Activated CD4-positive, alpha-beta T cell treated with anti-CD3 and anti-CD28 coated beads, Interleukin-10, Interleukin-2, amounts not matched to agents 100 ng/mL and 50 ng/mL, durations not matched to agents 16 hours and 8 hours (primary cell): Measurements from ENCODE around the gene MYL9.

Experiments used
- DNase-seq: peaks from one replicate; pipeline ENCODE4 v3.0.0-alpha.2; 2020

The MYL9 gene

GRCh38 chr20:36527331-36528125, 13.8 kb upstream of the MYL9 start:
- no peak for DNase-seq

- DNase-seq = no peak
These were observed 13.0 kb upstream of the MYL9 start for GRCh38 chr20:36528176-36528874.

GRCh38 chr20:36528875-36529417, 12.4 kb upstream of the MYL9 start:
- no peak for DNase-seq

DNA sequence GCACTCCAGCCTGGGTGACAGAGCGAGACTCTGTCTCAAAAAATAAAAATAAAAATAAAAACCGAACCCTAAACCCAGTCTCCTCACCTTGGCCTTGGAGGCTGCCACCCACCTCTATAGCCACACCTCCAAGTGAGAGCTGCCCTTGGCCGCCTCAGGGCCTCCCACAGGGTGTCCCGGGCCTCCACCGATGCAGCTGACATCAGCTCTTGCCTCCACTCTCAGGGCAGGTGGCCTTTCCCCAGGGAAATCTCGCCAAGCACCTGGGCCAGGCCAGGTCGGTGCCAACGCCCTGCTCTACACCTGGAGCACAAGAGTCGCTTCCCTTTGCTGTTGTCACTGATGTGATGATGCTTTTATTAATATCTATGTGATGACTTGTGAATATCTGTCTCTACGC, 8.9 kb upstream of the MYL9 start:
- DNase-seq = no peak

- DNase-seq = no peak
These were observed 8.5 kb upstream of the MYL9 start for GRCh38 chr20:36532822-36533221.

- no peak for DNase-seq
These were observed 3.1 kb upstream of the MYL9 start for GRCh38 chr20:36538026-36538722.

DNA sequence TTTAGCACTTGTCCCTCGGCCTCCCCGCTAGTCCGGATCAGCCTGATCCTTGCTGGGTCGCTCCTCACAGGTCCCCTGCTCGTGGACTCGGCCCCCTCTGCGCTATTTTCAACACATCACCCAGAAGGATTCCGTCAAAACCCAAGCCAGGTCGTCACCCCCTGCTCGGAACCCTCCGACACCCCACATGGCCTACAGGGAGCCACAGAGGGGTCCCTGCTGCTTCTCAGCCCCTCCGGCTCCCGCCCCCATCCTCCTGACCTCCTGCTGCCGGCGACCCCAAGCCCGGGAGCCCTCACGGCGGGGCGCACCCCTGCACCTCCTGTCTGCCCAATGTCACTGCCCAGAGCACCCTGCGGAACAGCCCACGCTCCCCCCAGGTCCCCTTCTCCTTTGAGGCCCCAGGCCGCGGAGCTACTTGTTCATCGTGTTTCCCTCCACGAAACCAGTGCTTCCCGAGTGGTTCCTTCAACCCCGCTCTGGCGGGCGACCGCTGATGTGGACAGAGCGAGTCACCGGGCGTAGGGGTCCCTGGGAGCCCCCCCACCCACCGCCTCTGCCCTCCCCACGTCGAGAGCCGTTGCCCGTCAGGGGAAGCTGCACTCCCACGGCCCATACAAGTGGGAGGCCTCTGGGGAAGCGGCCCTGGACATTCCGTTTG, 638 bp upstream of the MYL9 start:
- no peak for DNase-seq

DNA sequence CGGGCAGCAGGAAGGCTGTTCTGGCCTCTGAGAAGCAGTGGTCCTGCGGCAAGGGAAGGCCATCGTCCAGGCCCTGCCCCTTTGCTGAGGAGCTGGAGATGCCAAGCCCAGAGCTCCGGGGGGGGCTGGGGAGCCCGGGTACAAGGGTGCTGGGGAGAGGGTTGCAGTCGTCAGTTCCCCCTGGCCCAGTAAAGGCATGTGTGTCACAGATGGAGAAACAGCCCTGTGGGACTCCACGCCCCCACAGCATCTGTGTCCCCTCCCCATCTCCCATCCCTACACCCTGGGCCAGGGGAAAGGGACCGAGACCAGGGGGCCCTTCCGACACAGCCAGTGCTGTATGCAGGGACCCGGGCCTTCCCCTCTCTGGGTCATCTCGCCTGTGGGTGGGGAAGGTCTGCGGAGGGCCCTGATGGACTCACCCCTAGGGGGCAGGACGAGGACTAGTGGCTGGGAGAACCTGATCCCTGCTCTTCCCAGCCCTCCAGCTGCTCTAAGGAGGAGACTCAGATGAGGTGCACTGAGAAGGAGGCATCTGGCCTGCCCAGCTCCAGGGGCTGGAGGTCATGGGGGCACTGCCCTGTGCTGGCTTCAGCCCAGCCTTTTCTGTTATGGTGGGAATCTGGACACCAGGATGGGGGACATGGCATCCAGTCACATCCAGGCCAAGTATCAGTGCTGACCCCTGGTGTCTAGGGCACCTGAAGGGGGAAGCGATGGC, 609 bp downstream of the MYL9 start:
- DNase-seq = no peak

DNA sequence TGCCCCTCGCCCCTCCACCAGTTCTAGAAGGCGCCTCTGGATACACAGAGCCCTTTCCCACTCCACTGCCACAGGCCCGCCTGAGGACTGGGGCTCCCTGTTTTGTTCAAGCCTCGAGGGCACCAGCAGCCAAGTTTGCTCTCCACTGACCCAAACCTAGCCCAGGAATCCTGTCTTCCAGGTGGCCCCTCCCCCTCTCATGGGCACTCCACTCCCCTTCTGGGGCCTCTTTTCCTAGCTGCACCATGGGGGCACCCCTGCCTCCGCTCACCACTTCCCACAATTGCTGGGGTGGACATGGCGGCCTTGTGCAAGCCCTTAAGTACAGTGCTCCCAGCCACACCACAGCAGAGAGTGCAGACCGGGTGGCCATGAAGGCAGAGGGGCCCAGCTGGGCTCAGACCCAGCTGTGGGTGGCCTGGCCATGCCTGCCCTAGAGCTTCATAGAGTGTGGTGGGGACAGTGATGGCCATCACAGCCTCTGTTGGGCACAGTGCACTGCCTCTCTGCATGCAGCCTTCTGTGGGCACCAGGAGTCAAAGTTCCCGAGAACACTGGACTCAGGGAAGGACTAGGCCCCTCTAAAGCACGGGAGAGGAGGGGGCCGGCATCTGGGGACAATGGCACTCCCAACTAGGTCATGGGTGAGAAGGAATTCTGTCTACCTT, 1.3 kb downstream of the MYL9 start:
- DNase-seq = no peak

- no peak for DNase-seq
These were observed 2.1 kb downstream of the MYL9 start for GRCh38 chr20:36543184-36544133.

DNA sequence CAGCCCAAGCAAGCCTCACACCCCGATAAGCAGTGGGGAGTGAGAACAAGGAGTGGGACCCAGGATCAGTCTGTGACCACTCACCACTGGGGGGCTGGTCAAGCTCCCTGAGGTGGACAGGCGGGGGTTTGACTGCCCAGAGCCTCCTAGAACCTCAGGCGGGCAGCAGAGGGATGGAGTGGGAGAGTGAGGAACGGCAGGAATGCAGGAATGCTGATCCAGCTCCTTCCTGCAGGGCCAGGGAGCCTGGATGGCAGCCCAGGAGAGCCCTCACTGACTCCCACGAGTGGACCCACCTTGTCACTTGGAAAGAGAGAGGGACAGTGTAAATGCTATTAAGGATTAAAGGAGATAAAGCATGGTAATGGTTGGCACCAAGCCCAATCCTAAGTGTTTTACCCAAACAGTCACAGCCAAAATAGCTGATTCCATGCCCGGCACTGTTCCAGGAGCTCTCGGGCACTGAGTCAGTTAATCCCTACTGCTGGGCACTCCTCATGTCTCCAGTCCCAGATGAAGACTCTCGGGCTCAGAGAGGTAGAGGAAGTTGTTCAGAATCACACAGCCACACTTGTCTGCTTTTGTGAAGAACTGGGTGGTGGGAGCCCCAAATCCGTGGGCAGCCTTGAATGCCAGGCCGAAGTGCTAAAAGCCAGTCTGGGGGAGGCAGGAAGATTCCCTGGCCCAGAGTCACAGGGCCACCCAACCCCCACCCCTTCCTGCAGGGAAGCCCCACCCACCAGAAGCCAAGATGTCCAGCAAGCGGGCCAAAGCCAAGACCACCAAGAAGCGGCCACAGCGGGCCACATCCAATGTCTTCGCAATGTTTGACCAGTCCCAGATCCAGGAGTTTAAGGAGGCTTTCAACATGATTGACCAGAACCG, 3.1 kb downstream of the MYL9 start:
- no peak for DNase-seq

- no peak for DNase-seq
These were observed 4.9 kb downstream of the MYL9 start for GRCh38 chr20:36546111-36546736.

DNA sequence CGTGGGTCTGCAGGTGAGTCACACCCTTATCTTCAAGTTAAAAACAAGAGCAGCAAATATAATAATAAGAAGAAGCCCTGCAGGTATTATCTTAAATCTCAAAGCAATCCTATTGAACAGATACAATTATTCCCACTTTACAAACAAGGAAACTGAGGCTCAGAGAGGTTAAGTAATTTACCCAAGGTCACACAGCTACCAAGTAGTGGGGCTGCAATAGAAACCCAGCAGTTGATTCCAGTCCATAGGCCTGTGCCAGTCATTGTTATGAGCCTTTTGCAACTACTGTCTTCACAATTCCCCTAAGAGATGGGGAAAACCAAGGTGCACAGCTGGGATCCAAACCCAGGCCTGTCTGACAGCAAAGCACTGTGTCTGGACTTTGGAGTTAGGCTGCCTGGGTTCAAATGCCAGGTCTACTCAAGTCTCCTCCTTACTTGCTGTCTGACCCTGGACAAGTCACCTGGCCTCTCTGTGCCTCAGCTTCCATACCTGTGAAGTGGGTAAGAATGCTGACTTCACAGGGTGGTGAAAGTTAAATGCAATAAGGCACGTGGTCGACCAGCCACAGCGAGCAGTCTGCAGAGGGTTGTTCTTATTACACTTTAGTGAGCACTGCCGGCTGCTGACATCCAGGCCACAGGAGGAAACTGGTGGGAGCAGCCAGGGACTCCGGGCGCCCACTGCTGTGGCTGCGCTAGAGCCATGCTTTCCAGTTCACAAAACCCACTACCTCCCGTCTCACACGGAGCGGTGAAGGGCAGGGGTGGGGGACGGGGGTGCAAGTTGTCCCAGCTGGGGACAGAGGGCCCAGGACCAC, 6.1 kb downstream of the MYL9 start:
- no peak for DNase-seq

- no peak for DNase-seq
These were observed 6.6 kb downstream of the MYL9 start for GRCh38 chr20:36548006-36548315.

DNA sequence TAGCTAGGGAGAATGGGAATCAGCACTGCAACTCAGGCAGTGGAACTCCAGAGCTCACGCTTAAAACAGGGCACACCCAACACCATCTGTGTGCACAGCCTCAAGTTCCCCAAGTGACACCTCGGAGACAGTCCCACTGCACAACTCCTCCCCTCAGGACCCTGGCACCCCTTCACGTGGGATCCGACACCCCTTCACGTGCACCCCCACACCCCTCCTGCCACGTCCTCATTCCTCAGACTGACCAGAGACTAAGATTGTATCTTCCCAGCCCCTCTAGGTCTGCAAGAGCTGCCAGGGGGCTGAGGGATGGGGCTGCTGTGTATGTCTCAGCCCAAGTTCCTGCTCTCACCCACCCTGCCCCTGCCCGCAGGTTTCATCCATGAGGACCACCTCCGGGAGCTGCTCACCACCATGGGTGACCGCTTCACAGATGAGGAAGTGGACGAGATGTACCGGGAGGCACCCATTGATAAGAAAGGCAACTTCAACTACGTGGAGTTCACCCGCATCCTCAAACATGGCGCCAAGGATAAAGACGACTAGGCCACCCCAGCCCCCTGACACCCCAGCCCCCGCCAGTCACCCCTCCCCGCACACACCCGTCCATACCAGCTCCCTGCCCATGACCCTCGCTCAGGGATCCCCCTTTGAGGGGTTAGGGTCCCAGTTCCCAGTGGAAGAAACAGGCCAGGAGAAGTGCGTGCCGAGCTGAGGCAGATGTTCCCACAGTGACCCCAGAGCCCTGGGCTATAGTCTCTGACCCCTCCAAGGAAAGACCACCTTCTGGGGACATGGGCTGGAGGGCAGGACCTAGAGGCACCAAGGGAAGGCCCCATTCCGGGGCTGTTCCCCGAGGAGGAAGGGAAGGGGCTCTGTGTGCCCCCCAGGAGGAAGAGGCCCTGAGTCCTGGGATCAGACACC, 7.6 kb downstream of the MYL9 start:
- DNase-seq = no peak

DNA sequence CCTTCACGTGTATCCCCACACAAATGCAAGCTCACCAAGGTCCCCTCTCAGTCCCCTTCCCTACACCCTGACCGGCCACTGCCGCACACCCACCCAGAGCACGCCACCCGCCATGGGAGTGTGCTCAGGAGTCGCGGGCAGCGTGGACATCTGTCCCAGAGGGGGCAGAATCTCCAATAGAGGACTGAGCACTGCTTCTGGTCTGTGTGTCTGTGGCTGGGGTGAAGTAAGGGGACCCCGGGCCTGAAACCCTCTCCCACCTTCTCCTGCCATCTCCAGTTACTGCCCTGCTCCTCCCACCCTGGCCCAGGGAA, 8.3 kb downstream of the MYL9 start:
- no peak for DNase-seq
